SH-SY5Y (cell line): ENCODE data around the gene SUN2.

ENCODE experiments used
- GATA2 ChIP-seq: IDR thresholded peaks from 2 replicates; pipeline ENCODE4 v1.6.1; 2011; ENCODE audit warnings: mild to moderate bottlenecking, low read depth, low read length
- GATA3 ChIP-seq: IDR thresholded peaks from 2 replicates; pipeline ENCODE4 v1.6.1; 2011; ENCODE audit warnings: low read depth, mild to moderate bottlenecking, low read length, moderate library complexity

GRCh38 chr22:38694940-38695339 lies 60.9 kb downstream of the SUN2 start:
- TF ChIP-seq GATA2 (no peak), GATA3 (no peak)
